ENCODE results near the gene SLC13A1. TPM values are rescaled to one million over a fixed set of nuclear protein-coding genes. Genes with fewer than 3 reads are reported as not detected.

The SLC13A1 gene
- total RNA-seq, 1 experiment from 2014 or later = not detected

- TF ChIP-seq EZH2 (IDR thresholded peaks at IDR 0.05; ENCODE audit: borderline replicate concordance, low read depth, low read length, poor library complexity, severe bottlenecking) (no peak), CTCF (conservative IDR thresholded peaks at IDR 0.05; ENCODE audit: low read depth, low read length) (no peak)
- ChIA-PET CTCF (no interaction called here), POLR2A (ENCODE audit: low non-redundant PET) (no interaction called here)
- Histone ChIP-seq H3K4me3 (ENCODE audit: low read depth, low read length, poor library complexity, severe bottlenecking) (no peak overlapping the region), H3K27ac (ENCODE audit: low read depth, low read length, poor library complexity, severe bottlenecking) (no peak overlapping the region), H3K27me3 (replicated peaks; ENCODE audit: insufficient read depth, low read depth, low read length, poor library complexity) (no peaks in the 10 kb centered on the region), H3K36me3 (ENCODE audit: insufficient read depth, low read length, poor library complexity, severe bottlenecking) (no peaks in the 10 kb centered on the region), H3K9me3 (ENCODE audit: low read depth, low read length, poor library complexity, severe bottlenecking) (no peaks in the 10 kb centered on the region), H3K4me1 (ENCODE audit: insufficient read depth, low read length, poor library complexity, severe bottlenecking) (no peaks in the 10 kb centered on the region)
- BruUV-seq (replicated peaks) = no TSS peak
- no peak for DNase-seq (ENCODE audit: low spot score)
- intact Hi-C loops (cut with micrococcal nuclease; ENCODE audit: unreplicated experiment) = no loop called here
Observed at GRCh38 chr7:123079021-123079420, 120.7 kb downstream of the SLC13A1 start.

GRCh38 chr7:123075838-123076467 is 123.8 kb downstream of the SLC13A1 start:
- ChIA-PET CTCF (no interaction called here), POLR2A (ENCODE audit: low non-redundant PET) (no interaction called here)
- Histone ChIP-seq H3K9me3 (ENCODE audit: low read depth, low read length, poor library complexity, severe bottlenecking) (no peaks in the 10 kb centered on the region), H3K27me3 (replicated peaks; ENCODE audit: insufficient read depth, low read depth, low read length, poor library complexity) (no peaks in the 10 kb centered on the region), H3K4me3 (ENCODE audit: low read depth, low read length, poor library complexity, severe bottlenecking) (no peak overlapping the region), H3K4me1 (ENCODE audit: insufficient read depth, low read length, poor library complexity, severe bottlenecking) (no peaks in the 10 kb centered on the region), H3K27ac (ENCODE audit: low read depth, low read length, poor library complexity, severe bottlenecking) (no peak overlapping the region), H3K36me3 (ENCODE audit: insufficient read depth, low read length, poor library complexity, severe bottlenecking) (no peaks in the 10 kb centered on the region)
- TF ChIP-seq EZH2 (IDR thresholded peaks at IDR 0.05; ENCODE audit: borderline replicate concordance, low read depth, low read length, poor library complexity, severe bottlenecking) (no peak), CTCF (conservative IDR thresholded peaks at IDR 0.05; ENCODE audit: low read depth, low read length) (no peak)
- intact Hi-C loops (cut with micrococcal nuclease; ENCODE audit: unreplicated experiment) = no loop called here
- no peak for DNase-seq (ENCODE audit: low spot score)
- BruUV-seq (replicated peaks) = no TSS peak

GRCh38 chr7:123070702-123071286 is 129.0 kb downstream of the SLC13A1 start:
- Histone ChIP-seq H3K27me3 (replicated peaks; ENCODE audit: insufficient read depth, low read depth, low read length, poor library complexity) (no peaks in the 10 kb centered on the region), H3K4me1 (ENCODE audit: insufficient read depth, low read length, poor library complexity, severe bottlenecking) (no peaks in the 10 kb centered on the region), H3K4me3 (ENCODE audit: low read depth, low read length, poor library complexity, severe bottlenecking) (no peak overlapping the region), H3K27ac (ENCODE audit: low read depth, low read length, poor library complexity, severe bottlenecking) (no peak overlapping the region), H3K36me3 (ENCODE audit: insufficient read depth, low read length, poor library complexity, severe bottlenecking) (no peaks in the 10 kb centered on the region), H3K9me3 (ENCODE audit: low read depth, low read length, poor library complexity, severe bottlenecking) (no peaks in the 10 kb centered on the region)
- POLR2A ChIA-PET (ENCODE audit: low non-redundant PET) = no interaction called here
- CTCF ChIA-PET = no interaction called here
- no TSS peak for BruUV-seq (replicated peaks)
- intact Hi-C loops (cut with micrococcal nuclease; ENCODE audit: unreplicated experiment) = no loop called here
- DNase-seq (ENCODE audit: low spot score) = no peak
- TF ChIP-seq EZH2 (IDR thresholded peaks at IDR 0.05; ENCODE audit: borderline replicate concordance, low read depth, low read length, poor library complexity, severe bottlenecking) = no peak
- no peak for TF ChIP-seq CTCF (conservative IDR thresholded peaks at IDR 0.05; ENCODE audit: low read depth, low read length)

Data from A673 (cell line).